Coronary artery (tissue), 2 donors: ENCODE results near the gene BLTP2.

ENCODE experiments used
- DNase-seq: peaks from one replicate; pipeline ENCODE4 v3.0.0-alpha.2; 2017; ENCODE audit warnings: low spot score
- H3K27ac ChIP-seq, 2 donors: fragments of 200-600 bp; sonication (generic); one replicate each; pipeline ENCODE4 v1.5.1; 2016 to 2019
- H3K4me3 ChIP-seq: fragments of 200-600 bp; sonication (generic); 2 replicates; pipeline ENCODE4 v1.5.1; 2016; ENCODE audit warnings: mild to moderate bottlenecking, moderate library complexity
- TF ChIP-seq, protein P1 (sequence below): fragments of 200-600 bp; sonication (generic); IDR thresholded peaks from one replicate; pipeline ENCODE4 v1.5.1; 2019; ENCODE audit warnings: antibody characterized with exemption

The BLTP2 gene

DNA sequence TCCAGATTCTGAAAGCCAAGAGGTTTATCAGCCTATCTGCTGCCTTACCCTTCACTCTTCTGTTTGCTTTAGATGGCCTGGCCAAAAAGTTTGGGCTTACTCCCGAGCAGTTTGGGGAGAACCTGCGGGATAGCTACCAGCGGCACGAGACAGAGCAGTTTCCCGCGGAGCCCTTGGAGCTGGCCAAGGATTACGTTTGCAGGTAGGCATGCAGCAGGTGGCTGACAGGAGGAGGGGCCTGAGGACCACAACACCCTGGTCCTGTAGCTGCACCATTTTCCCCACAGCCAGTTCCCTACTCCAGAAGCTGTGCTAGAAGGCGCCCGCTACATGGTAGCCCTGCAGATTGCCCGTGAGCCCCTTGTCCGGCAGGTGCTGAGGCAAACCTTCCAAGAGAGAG is 37.7 kb upstream of the BLTP2 start:
- TF ChIP-seq, protein P1, sequence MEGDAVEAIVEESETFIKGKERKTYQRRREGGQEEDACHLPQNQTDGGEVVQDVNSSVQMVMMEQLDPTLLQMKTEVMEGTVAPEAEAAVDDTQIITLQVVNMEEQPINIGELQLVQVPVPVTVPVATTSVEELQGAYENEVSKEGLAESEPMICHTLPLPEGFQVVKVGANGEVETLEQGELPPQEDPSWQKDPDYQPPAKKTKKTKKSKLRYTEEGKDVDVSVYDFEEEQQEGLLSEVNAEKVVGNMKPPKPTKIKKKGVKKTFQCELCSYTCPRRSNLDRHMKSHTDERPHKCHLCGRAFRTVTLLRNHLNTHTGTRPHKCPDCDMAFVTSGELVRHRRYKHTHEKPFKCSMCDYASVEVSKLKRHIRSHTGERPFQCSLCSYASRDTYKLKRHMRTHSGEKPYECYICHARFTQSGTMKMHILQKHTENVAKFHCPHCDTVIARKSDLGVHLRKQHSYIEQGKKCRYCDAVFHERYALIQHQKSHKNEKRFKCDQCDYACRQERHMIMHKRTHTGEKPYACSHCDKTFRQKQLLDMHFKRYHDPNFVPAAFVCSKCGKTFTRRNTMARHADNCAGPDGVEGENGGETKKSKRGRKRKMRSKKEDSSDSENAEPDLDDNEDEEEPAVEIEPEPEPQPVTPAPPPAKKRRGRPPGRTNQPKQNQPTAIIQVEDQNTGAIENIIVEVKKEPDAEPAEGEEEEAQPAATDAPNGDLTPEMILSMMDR = no peak
- Histone ChIP-seq H3K4me3 (no peak overlapping the region), H3K27ac (no peak overlapping the region)
- DNase-seq = no peak

DNA sequence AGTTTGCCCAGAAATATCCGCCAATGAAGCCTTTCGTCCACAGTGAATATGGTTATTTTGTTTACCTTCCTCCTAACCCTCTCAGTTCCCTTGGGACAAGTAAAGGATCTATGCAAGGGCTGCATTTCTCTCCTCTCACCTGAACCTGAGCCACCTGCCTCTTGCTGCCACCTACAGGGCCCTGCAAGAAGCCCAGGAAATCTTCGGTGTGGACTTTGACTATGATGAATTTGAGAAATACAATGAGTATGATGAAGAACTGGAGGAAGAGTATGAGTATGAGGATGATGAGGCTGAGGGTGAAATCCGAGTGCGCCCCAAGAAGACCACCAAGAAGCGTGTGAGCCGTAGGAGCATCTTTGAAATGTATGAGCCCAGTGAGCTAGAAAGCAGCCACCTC is 31.0 kb upstream of the BLTP2 start:
- no peak for DNase-seq
- no peak overlapping the region for H3K27ac ChIP-seq
- no peak overlapping the region for H3K4me3 ChIP-seq
- TF ChIP-seq, protein P1 = no peak

DNA sequence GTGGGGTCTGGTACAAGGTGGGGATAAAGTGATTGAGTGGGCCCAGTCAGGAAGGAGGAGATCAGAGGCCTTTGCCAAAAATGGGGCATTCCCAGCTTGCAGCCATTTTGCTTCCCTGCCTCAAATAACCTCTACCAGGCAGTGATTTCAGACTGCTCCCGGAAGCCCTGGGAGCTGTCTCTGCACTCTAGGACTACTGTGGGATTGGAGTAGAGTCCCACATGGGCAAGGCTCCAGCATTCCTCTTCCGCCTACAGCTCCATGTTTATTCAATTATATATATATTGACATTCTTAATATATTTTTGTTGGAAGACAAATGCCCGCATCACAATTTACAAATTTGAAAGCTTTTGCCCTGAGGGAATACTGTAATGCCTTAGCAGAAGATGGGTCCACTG is 30.5 kb upstream of the BLTP2 start:
- no peak for DNase-seq
- no peak overlapping the region for H3K27ac ChIP-seq
- H3K4me3 ChIP-seq = no peak overlapping the region
- TF ChIP-seq, protein P1 = no peak

DNA sequence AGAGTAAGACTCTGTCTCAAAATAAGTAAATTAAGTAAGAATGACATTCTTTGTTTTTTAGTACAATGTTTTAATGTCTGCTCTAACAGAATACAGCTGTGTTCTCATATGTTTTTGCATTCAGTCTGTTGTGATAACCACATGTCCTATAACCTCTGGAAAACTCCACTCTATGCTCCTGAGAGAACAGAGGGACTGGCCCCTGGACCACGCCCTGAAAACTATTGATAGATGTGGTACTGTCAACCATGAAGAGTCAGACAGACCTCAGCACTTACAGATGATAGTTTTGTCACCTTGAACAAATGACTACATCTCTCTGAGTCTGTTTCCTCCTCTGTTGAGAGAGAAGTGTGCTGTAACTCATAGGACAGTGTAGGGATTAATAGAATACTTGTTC is 25.0 kb upstream of the BLTP2 start:
- TF ChIP-seq, protein P1 = no peak
- Histone ChIP-seq H3K27ac (no peak overlapping the region), H3K4me3 (no peak overlapping the region)
- DNase-seq = no peak

DNA sequence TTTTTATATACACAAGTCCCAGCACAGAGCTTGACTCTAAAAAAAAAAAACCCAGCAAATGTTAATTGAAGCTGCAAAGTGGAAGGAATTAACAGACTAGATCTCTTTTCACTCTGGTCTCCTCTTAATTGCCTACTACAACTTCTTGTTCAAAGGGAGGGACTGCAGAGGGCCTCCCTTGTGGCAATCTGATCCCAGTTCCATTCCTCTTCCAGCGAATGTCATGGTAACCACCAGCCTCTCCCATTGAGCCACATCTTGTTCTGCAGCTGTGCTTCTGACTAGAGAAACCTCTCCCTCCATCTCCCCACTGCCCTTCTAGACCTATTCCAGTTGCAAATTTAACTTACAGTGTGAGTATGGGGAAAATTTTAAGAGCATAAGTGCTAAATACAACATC is 22.9 kb upstream of the BLTP2 start:
- Histone ChIP-seq H3K4me3 (no peak overlapping the region), H3K27ac (no peak overlapping the region)
- no peak for DNase-seq
- TF ChIP-seq, protein P1 = no peak

DNA sequence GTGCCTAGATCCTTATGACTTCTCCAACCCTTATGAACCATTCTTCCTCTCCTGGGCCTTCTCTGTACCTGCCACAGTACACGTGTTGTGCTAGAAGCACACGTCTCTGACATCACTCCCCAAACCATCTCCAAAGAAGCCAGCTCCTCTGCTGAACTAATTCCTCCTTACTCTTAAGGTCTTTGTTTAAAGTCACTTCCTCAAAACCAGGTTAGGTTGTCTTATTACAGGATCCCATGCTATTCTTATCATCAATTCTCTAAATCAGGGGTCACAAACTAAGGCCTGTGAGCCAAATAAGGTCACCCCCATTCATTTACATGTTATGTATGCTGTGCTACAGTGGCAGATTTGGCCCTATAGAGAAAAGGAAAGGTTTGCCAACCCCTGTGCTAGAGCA is 21.0 kb upstream of the BLTP2 start:
- TF ChIP-seq, protein P1 = no peak
- H3K4me3 ChIP-seq = no peak overlapping the region
- no peak overlapping the region for H3K27ac ChIP-seq
- DNase-seq = no peak

DNA sequence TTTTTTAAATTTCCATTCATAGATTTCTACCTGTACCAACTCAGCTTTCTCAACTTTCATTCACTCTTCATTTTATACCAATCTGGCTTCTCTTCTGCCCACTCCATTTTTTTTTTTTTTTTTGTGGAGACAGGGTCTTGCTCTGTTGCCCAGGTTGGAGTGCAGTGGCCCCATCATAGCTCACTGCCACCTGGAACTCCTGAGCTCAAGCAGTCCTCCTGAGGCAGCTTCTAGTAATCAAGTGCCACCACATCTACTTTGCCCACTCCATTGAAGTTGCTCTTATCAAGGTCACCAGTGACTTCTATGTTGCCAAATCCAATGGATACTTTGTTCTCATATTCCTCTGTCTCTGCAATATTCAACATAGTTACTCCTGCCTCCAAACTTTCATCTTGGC is 18.8 kb upstream of the BLTP2 start:
- Histone ChIP-seq H3K4me3 (no peak overlapping the region), H3K27ac (peak overlapping the region in 1 of 2 donors; percentile 79)
- DNase-seq = no peak
- TF ChIP-seq, protein P1 = no peak
